Measurements from ENCODE around the gene PLIN4. TPM values are rescaled to one million over a fixed set of nuclear protein-coding genes. Genes with fewer than 3 reads are reported as not detected.

The PLIN4 gene
- total RNA-seq, 4 donors from 2014 or later: 1.4 to 6.7 (median 2.4) TPM

Other genes starting within 250 kb of the PLIN4 start
- not detected for gene SHD, start 239.2 kb downstream of the PLIN4 start, total RNA-seq
- gene TMIGD2, start 216.1 kb downstream of the PLIN4 start, total RNA-seq: under 1 TPM in 3 of 4 donors, not detected in 1; 0.22 to 0.76 (median 0.38) TPM
- under 1 TPM in 2 of 4 donors, not detected in 2; 0.18 to 0.61 TPM for gene FSD1, start 213.9 kb downstream of the PLIN4 start, total RNA-seq
- gene STAP2, start 179.7 kb downstream of the PLIN4 start, total RNA-seq: 100 to 1,000 TPM in 1 of 4 donors, 10 to 100 TPM in 3; 61.4 to 131 (median 82.5) TPM
- 10 to 100 TPM in 1 of 4 donors, 1 to 10 TPM in 3; 2.5 to 11.1 (median 6.5) TPM for gene MPND, start 174.9 kb downstream of the PLIN4 start, total RNA-seq
- 100 to 1,000 TPM in 2 of 4 donors, 10 to 100 TPM in 2; 67.4 to 131 (median 91.2) TPM for gene SH3GL1, start 117.9 kb downstream of the PLIN4 start, total RNA-seq
- gene CHAF1A, start 115.8 kb downstream of the PLIN4 start, total RNA-seq: 10 to 100 TPM in 3 of 4 donors, 1 to 10 TPM in 1; 7.6 to 20.9 (median 11.9) TPM
- 10 to 100 TPM; 40.7 to 72.9 (median 50.8) TPM for gene UBXN6, start 60.7 kb downstream of the PLIN4 start, total RNA-seq
- 10 to 100 TPM; 18.4 to 28.8 (median 20.5) TPM for gene HDGFL2, start 46.2 kb downstream of the PLIN4 start, total RNA-seq
- gene PLIN5, start 16.7 kb upstream of the PLIN4 start, total RNA-seq: 10 to 100 TPM in 1 of 4 donors, 1 to 10 TPM in 3; 1.9 to 12.9 (median 5.2) TPM
- 10 to 100 TPM in 3 of 4 donors, 1 to 10 TPM in 1; 3.8 to 53.0 (median 21.1) TPM for gene LRG1, start 21.6 kb upstream of the PLIN4 start, total RNA-seq
- 1 to 10 TPM in 2 of 4 donors, under 1 TPM in 2; 0.61 to 4.3 (median 1.8) TPM for gene SEMA6B, start 41.2 kb upstream of the PLIN4 start, total RNA-seq
- 1 to 10 TPM; 3.6 to 6.2 (median 4.4) TPM for gene TNFAIP8L1, start 121.0 kb upstream of the PLIN4 start, total RNA-seq
- gene MYDGF, start 151.9 kb upstream of the PLIN4 start, total RNA-seq: 10 to 100 TPM; 33.2 to 52.5 (median 41.5) TPM
- 10 to 100 TPM; 32.8 to 51.5 (median 47.7) TPM for gene DPP9, start 205.4 kb upstream of the PLIN4 start, total RNA-seq